ENCODE measurements around the gene RETREG1. TPM values are rescaled to one million over a fixed set of nuclear protein-coding genes. Genes with fewer than 3 reads are reported as not detected.

RETREG1 gene
- total and polyA plus RNA-seq, 2 donors (not counting 3 experiments of a cell fraction or from before 2014, with no cell fraction given), result 0.46 TPM; not detected in 1

DNA sequence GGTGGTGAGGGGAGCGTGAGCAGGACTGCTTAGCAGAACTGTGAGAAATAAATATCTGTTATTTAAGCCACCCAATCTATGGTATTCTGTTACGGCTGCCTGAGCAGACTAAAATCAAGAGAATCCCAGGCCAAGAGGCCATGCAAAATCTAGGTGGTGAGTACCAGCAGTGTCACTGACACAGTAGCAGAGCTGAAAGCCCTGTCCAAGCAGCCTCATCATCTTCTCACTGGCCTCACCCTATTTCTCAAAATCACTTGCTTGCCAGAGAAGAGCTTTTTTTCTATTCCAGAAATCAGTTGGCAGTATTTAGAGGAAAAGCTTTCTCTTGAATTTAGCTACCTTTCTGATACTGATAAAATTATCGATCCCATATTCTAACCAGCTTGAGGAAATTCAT is 68.0 kb downstream of the RETREG1 start:
- no peaks in the 10 kb centered on the region for H4K20me1 ChIP-seq (replicated peaks; ENCODE audit: control insufficient read depth, extremely low read depth, insufficient read depth, low read length)
- no peak for DNase-seq (ENCODE audit: low read depth, low spot score)
- no peak overlapping the region for H3K4me2 ChIP-seq (ENCODE audit: insufficient read depth, low read length)
- no peak for FAIRE-seq
- no peaks in the 10 kb centered on the region for H3K79me2 ChIP-seq (ENCODE audit: control insufficient read depth, insufficient read depth, low read length)
- H3K4me3 ChIP-seq (replicated peaks in 1 of 3; ENCODE audit: insufficient read depth in 1 of 3, low read depth in 1 of 3, low read length in 3 of 3), result no peak overlapping the region
- no peaks in the 10 kb centered on the region for H3K9me3 ChIP-seq (replicated peaks; ENCODE audit: control insufficient read depth, insufficient read depth, low read length)
- H3K27ac ChIP-seq (ENCODE audit: insufficient read depth, low read depth, low read length), result no peak overlapping the region
- no TSS peak for BruUV-seq (replicated peaks)
- dilution Hi-C loops (cut with MboI; ENCODE audit: extremely low pct_ligation_motif_present, low sequenced_read_pairs), result no loop called here
- peaks cover 4 to 12% of the 10 kb centered on the region in 2 experiments for H3K27me3 ChIP-seq (ENCODE audit: control insufficient read depth in 2 of 2, insufficient read depth in 2 of 2, low read length in 2 of 2)
- H3K9ac ChIP-seq (replicated peaks; ENCODE audit: extremely low read depth, insufficient read depth, low read length), result no peak overlapping the region
- CTCF ChIA-PET, result interaction anchor here (1.2 to 4.3 kb wide), 4 partner anchors 9 to 388 kb away, joined by 4 to 31 read pairs (median 11); no protein-coding TSS in a partner anchor
- H3K4me1 ChIP-seq (ENCODE audit: control insufficient read depth, extremely low read depth, insufficient read depth, low read length), result no peaks in the 10 kb centered on the region
- H3K36me3 ChIP-seq (ENCODE audit: control insufficient read depth in 2 of 2, extremely low read depth in 1 of 2, insufficient read depth in 2 of 2, low read length in 2 of 2), result no peaks in the 10 kb centered on the region
- TF ChIP-seq, protein P1, sequence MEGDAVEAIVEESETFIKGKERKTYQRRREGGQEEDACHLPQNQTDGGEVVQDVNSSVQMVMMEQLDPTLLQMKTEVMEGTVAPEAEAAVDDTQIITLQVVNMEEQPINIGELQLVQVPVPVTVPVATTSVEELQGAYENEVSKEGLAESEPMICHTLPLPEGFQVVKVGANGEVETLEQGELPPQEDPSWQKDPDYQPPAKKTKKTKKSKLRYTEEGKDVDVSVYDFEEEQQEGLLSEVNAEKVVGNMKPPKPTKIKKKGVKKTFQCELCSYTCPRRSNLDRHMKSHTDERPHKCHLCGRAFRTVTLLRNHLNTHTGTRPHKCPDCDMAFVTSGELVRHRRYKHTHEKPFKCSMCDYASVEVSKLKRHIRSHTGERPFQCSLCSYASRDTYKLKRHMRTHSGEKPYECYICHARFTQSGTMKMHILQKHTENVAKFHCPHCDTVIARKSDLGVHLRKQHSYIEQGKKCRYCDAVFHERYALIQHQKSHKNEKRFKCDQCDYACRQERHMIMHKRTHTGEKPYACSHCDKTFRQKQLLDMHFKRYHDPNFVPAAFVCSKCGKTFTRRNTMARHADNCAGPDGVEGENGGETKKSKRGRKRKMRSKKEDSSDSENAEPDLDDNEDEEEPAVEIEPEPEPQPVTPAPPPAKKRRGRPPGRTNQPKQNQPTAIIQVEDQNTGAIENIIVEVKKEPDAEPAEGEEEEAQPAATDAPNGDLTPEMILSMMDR (IDR thresholded peaks at IDR 0.05; ENCODE audit: extremely low read depth in 1 of 2, insufficient read depth in 1 of 2, low read depth in 1 of 2, low read length in 2 of 2), result no peak
- TF ChIP-seq, protein P2, sequence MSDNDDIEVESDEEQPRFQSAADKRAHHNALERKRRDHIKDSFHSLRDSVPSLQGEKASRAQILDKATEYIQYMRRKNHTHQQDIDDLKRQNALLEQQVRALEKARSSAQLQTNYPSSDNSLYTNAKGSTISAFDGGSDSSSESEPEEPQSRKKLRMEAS (IDR thresholded peaks at IDR 0.05; ENCODE audit: insufficient read depth, insufficient read length), result no peak
- TF ChIP-seq EZH2 (IDR thresholded peaks at IDR 0.05; ENCODE audit: borderline replicate concordance, low read depth, low read length, severe bottlenecking) (no peak), JUN (IDR thresholded peaks at IDR 0.05; ENCODE audit: borderline replicate concordance, insufficient read depth, insufficient read length, low read depth) (no peak), GATA2 (IDR thresholded peaks at IDR 0.05; ENCODE audit: insufficient read depth, insufficient read length, low read depth, low read length) (no peak), MYC (IDR thresholded peaks at IDR 0.05; ENCODE audit: low read depth, low read length) (no peak), POLR2AphosphoS5 (IDR thresholded peaks at IDR 0.05; ENCODE audit: insufficient read depth, low read depth, low read length) (no peak), FOS (IDR thresholded peaks at IDR 0.05; ENCODE audit: borderline replicate concordance, insufficient read depth, low read length) (no peak), POLR2A (IDR thresholded peaks at IDR 0.05; ENCODE audit: low read depth, low read length) (no peak)
- no peaks in the 10 kb centered on the region for H3K9me1 ChIP-seq (replicated peaks; ENCODE audit: control insufficient read depth, extremely low read depth, insufficient read depth, low read length)
- H2AFZ ChIP-seq (ENCODE audit: low read depth, low read length), result no peak overlapping the region
- POLR2A ChIA-PET, result no interaction called here
- intact Hi-C loops (cut with micrococcal nuclease), result loop anchor here (5.0 kb wide), 1 partner anchor 1087 kb away; no protein-coding TSS in a partner anchor
